ENCODE measurements around the gene ZNF536. TPM values are rescaled to one million over a fixed set of nuclear protein-coding genes. Genes with fewer than 3 reads are reported as not detected.
"Not testable (repeated sequence)": the region's sequence is repeated elsewhere in the genome, so short reads cannot be mapped to it uniquely, and the experiment has no call there.

The ZNF536 gene
- total and polyA plus RNA-seq, 12 donors: 2.3 to 10.8 (median 6.4) TPM

GRCh38 chr19:30445385-30445784 lies 73.2 kb downstream of the ZNF536 start:
- H3K36me3 ChIP-seq (replicated peaks in 1 of 2): no peaks in the 10 kb centered on the region
- peaks cover 6 to 9% of the 10 kb centered on the region in 2 donors for H3K4me1 ChIP-seq (replicated peaks in 1 of 2)
- no peak overlapping the region for H3K4me3 ChIP-seq
- no peaks in the 10 kb centered on the region for H3K9me3 ChIP-seq (replicated peaks in 1 of 3)
- WGBS, 4 donors: 95 to 98% (median 97%) methylated on average over 21 to 29 of the region's 29 CpGs
- TF ChIP-seq, protein P1, sequence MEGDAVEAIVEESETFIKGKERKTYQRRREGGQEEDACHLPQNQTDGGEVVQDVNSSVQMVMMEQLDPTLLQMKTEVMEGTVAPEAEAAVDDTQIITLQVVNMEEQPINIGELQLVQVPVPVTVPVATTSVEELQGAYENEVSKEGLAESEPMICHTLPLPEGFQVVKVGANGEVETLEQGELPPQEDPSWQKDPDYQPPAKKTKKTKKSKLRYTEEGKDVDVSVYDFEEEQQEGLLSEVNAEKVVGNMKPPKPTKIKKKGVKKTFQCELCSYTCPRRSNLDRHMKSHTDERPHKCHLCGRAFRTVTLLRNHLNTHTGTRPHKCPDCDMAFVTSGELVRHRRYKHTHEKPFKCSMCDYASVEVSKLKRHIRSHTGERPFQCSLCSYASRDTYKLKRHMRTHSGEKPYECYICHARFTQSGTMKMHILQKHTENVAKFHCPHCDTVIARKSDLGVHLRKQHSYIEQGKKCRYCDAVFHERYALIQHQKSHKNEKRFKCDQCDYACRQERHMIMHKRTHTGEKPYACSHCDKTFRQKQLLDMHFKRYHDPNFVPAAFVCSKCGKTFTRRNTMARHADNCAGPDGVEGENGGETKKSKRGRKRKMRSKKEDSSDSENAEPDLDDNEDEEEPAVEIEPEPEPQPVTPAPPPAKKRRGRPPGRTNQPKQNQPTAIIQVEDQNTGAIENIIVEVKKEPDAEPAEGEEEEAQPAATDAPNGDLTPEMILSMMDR (IDR thresholded peaks at IDR 0.05): no peak
- no peak for TF ChIP-seq POLR2A (IDR thresholded peaks at IDR 0.05)
- intact Hi-C loops (cut with DNase I): no loop called here
- no peaks in the 10 kb centered on the region for H3K27me3 ChIP-seq
- no peak for DNase-seq
- no peak overlapping the region for H3K27ac ChIP-seq

DNA sequence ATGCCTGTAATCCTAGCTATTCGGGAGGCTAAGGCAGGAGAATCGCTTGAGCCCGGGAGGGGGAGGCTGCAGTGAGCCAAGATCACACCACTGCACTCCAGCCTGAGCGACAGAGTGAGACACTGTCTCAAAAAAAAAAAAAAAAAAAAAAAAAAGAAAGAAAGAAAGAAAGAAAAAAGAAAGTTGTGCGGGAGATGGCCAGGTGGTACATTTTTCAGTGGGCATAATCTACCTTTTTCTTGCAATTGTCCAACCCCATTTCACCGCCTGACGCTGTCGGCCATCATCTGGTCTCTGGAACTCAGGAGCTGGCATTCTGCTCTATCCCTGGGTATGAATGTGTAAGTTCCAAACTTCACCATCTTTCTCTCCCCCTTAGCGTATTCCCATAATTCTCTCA lies 73.9 kb downstream of the ZNF536 start:
- H3K36me3 ChIP-seq (replicated peaks in 1 of 2); H3K4me3 ChIP-seq; H3K9me3 ChIP-seq (replicated peaks in 1 of 3); H3K27ac ChIP-seq; H3K27me3 ChIP-seq; intact Hi-C loops (cut with DNase I); DNase-seq: not testable (repeated sequence)
- H3K4me1 ChIP-seq (replicated peaks in 1 of 2): peaks cover 6 to 12% of the 10 kb centered on the region in 2 donors
- WGBS, 4 donors: 95 to 97% (median 96%) methylated on average over 7 to 9 of the region's 9 CpGs

GRCh38 chr19:30446850-30447552 lies 74.8 kb downstream of the ZNF536 start:
- no peak overlapping the region for H3K27ac ChIP-seq
- TF ChIP-seq POLR2A (IDR thresholded peaks at IDR 0.05): no peak
- TF ChIP-seq, protein P1 (IDR thresholded peaks at IDR 0.05): no peak
- peaks cover 6 to 12% of the 10 kb centered on the region in 2 donors for H3K4me1 ChIP-seq (replicated peaks in 1 of 2)
- H3K27me3 ChIP-seq: no peaks in the 10 kb centered on the region
- intact Hi-C loops (cut with DNase I): no loop called here
- no peak for DNase-seq
- no peaks in the 10 kb centered on the region for H3K9me3 ChIP-seq (replicated peaks in 1 of 3)
- H3K4me3 ChIP-seq: no peak overlapping the region
- H3K36me3 ChIP-seq (replicated peaks in 1 of 2): no peaks in the 10 kb centered on the region
- WGBS, 4 donors: 82 to 85% (median 84%) methylated on average over 10 of the region's 10 CpGs

DNA sequence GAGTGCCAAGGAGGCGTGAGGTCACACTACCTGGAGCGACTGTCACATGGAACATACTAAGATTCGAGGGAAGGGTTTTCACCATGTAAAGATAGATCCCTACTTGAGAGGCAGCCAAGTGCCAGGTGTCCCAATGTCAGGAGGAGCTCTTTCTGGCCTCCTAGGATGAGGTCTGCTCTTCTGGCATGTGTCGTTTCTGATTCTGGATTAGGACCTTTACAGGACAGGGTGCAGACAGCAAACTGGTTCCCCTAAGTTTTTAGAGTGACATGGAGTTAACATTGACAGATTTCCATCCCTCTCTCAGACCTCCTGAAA lies 75.3 kb downstream of the ZNF536 start:
- Histone ChIP-seq H3K4me1 (replicated peaks in 1 of 2) (peaks cover 6 to 12% of the 10 kb centered on the region in 2 donors), H3K27ac (no peak overlapping the region), H3K36me3 (replicated peaks in 1 of 2) (no peaks in the 10 kb centered on the region), H3K4me3 (no peak overlapping the region), H3K9me3 (replicated peaks in 1 of 3) (no peaks in the 10 kb centered on the region), H3K27me3 (no peaks in the 10 kb centered on the region)
- WGBS, 4 donors: 84 to 94% (median 88%) methylated on average over 3 to 4 of the region's 4 CpGs
- TF ChIP-seq POLR2A (IDR thresholded peaks at IDR 0.05): no peak
- TF ChIP-seq, protein P1 (IDR thresholded peaks at IDR 0.05): no peak
- intact Hi-C loops (cut with DNase I): no loop called here
- no peak for DNase-seq
